ENCODE data around the gene KCNAB3.

- no peak for TF ChIP-seq POLR2A (IDR thresholded peaks at IDR 0.05)
- TF ChIP-seq POLR2AphosphoS5 (IDR thresholded peaks at IDR 0.05) = no peak
- no peak for TF ChIP-seq CTCF (IDR thresholded peaks at IDR 0.05)
- TF ChIP-seq EP300 (IDR thresholded peaks at IDR 0.05) = no peak
Measured at GRCh38 chr17:7967751-7968150, 38.1 kb upstream of the KCNAB3 start.
